Measurements from ENCODE around the gene PCDH9. TPM values are rescaled to one million over a fixed set of nuclear protein-coding genes. Genes with fewer than 3 reads are reported as not detected.

PCDH9 gene
- total RNA-seq, 1 donor from 2014 or later: 20.2 TPM

GRCh38 chr13:67036699-67037457, 193.3 kb downstream of the PCDH9 start:
- Mint-ChIP-seq H3K36me3 (no peaks in the 10 kb centered on the region), H3K9me3 (no peaks in the 10 kb centered on the region), H3K4me1 (ENCODE audit: unreplicated experiment) (no peaks in the 10 kb centered on the region), H3K27ac (no peak overlapping the region), H3K4me3 (no peak overlapping the region), H3K27me3 (no peaks in the 10 kb centered on the region)
- TF ChIP-seq CTCF (conservative IDR thresholded peaks at IDR 0.05): no peak
- DNase-seq (ENCODE audit: extremely low spot score, unreplicated experiment): no peak

- TF ChIP-seq CTCF (conservative IDR thresholded peaks at IDR 0.05): no peak
- no peak for DNase-seq (ENCODE audit: extremely low spot score, unreplicated experiment)
- no peaks in the 10 kb centered on the region for H3K36me3 Mint-ChIP-seq
- no peaks in the 10 kb centered on the region for H3K4me1 Mint-ChIP-seq (ENCODE audit: unreplicated experiment)
- H3K27me3 Mint-ChIP-seq: no peaks in the 10 kb centered on the region
- H3K4me3 Mint-ChIP-seq: no peak overlapping the region
- no peak overlapping the region for H3K27ac Mint-ChIP-seq
- H3K9me3 Mint-ChIP-seq: no peaks in the 10 kb centered on the region
These were observed 197.0 kb downstream of the PCDH9 start for GRCh38 chr13:67033170-67033569.

GRCh38 chr13:67023130-67023876, 206.8 kb downstream of the PCDH9 start:
- no peak for DNase-seq (ENCODE audit: extremely low spot score, unreplicated experiment)
- TF ChIP-seq CTCF (conservative IDR thresholded peaks at IDR 0.05): no peak
- no peak overlapping the region for H3K27ac Mint-ChIP-seq
- no peak overlapping the region for H3K4me3 Mint-ChIP-seq
- H3K27me3 Mint-ChIP-seq: no peaks in the 10 kb centered on the region
- H3K36me3 Mint-ChIP-seq: no peaks in the 10 kb centered on the region
- H3K4me1 Mint-ChIP-seq (ENCODE audit: unreplicated experiment): peaks cover 11% of the 10 kb centered on the region
- H3K9me3 Mint-ChIP-seq: no peaks in the 10 kb centered on the region

GRCh38 chr13:67018775-67019174, 211.4 kb downstream of the PCDH9 start:
- no peaks in the 10 kb centered on the region for H3K27me3 Mint-ChIP-seq
- peaks cover 5% of the 10 kb centered on the region for H3K9me3 Mint-ChIP-seq
- peaks cover 11% of the 10 kb centered on the region for H3K4me1 Mint-ChIP-seq (ENCODE audit: unreplicated experiment)
- H3K4me3 Mint-ChIP-seq: no peak overlapping the region
- no peak overlapping the region for H3K27ac Mint-ChIP-seq
- no peak for DNase-seq (ENCODE audit: extremely low spot score, unreplicated experiment)
- no peaks in the 10 kb centered on the region for H3K36me3 Mint-ChIP-seq
- TF ChIP-seq CTCF (conservative IDR thresholded peaks at IDR 0.05): no peak

GRCh38 chr13:67017276-67017675, 212.9 kb downstream of the PCDH9 start:
- H3K4me1 Mint-ChIP-seq (ENCODE audit: unreplicated experiment): no peaks in the 10 kb centered on the region
- no peak overlapping the region for H3K4me3 Mint-ChIP-seq
- peaks cover 5% of the 10 kb centered on the region for H3K9me3 Mint-ChIP-seq
- TF ChIP-seq CTCF (conservative IDR thresholded peaks at IDR 0.05): no peak
- no peaks in the 10 kb centered on the region for H3K36me3 Mint-ChIP-seq
- H3K27ac Mint-ChIP-seq: no peak overlapping the region
- no peaks in the 10 kb centered on the region for H3K27me3 Mint-ChIP-seq
- no peak for DNase-seq (ENCODE audit: extremely low spot score, unreplicated experiment)

Data from type B pancreatic cell (in vitro differentiated cells).